Small intestine (tissue), 7 donors: Measurements from ENCODE around the gene ALDH1L1. TPM values are rescaled to one million over a fixed set of nuclear protein-coding genes. Genes with fewer than 3 reads are reported as not detected.

Source experiments
- DNase-seq, 2 donors: peaks; one replicate each; pipeline versions ENCODE4 v3.0.0 to v3.0.0-alpha.2; 2013
- FAIRE-seq: peaks from 2 replicates; lab custom pipeline; 2012; peaks lifted over from hg19 to GRCh38; lab: Jason Lieb, UNC
- H3K27ac ChIP-seq, 3 donors: one replicate each; pipeline ENCODE4 v1.5.1; 2013; ENCODE audit warnings: low read length in 2 of 3, mild to moderate bottlenecking in 2 of 3, control low read depth in 1 of 3, inconsistent platforms in 1 of 3, low read depth in 1 of 3, moderate library complexity in 1 of 3
- H3K27me3 ChIP-seq, 3 donors: one replicate each; pipeline ENCODE4 v1.6.1; 2013; ENCODE audit warnings: low read length in 3 of 3, inconsistent platforms in 1 of 3; ENCODE audit not compliant: control insufficient read depth in 3 of 3, insufficient read depth in 3 of 3
- H3K36me3 ChIP-seq, 3 donors: one replicate each; pipeline ENCODE4 v1.6.1; 2013; ENCODE audit warnings: low read length in 3 of 3, inconsistent platforms in 1 of 3, low read depth in 1 of 3, mild to moderate bottlenecking in 1 of 3, moderate library complexity in 1 of 3; ENCODE audit not compliant: control insufficient read depth in 3 of 3, insufficient read depth in 2 of 3
- H3K4me1 ChIP-seq, 3 donors: one replicate each; pipeline ENCODE4 v1.6.1; 2013; ENCODE audit warnings: low read length in 2 of 3, inconsistent platforms in 1 of 3, low read depth in 1 of 3, mild to moderate bottlenecking in 1 of 3, moderate library complexity in 1 of 3; ENCODE audit not compliant: control insufficient read depth in 3 of 3, insufficient read depth in 2 of 3
- H3K4me3 ChIP-seq, 3 donors: one replicate each; pipeline ENCODE4 v1.5.1; 2013; ENCODE audit warnings: low read length in 3 of 3, control low read depth in 1 of 3, inconsistent platforms in 1 of 3, low read depth in 1 of 3, mild to moderate bottlenecking in 1 of 3, moderate library complexity in 1 of 3
- H3K9me3 ChIP-seq, 2 donors: one replicate each; pipeline ENCODE4 v1.6.1; 2013; ENCODE audit warnings: low read depth in 1 of 2, low read length in 1 of 2; ENCODE audit not compliant: control insufficient read depth in 2 of 2, insufficient read depth in 1 of 2
- WGBS, 3 donors: extraction: QIAGEN DNeasy Blood & Tissue Kit; methylation state at CpG; one replicate each; pipeline ENCODE4 v1.1.7; 2013; 5-methylcytosine and 5-hydroxymethylcytosine counted together
- polyA plus RNA-seq, 4 donors: library from polyadenylated mRNA; stranded (reverse) in 3 of 4; unstranded in 1 of 4; fragments of 200-250 nt in 3 of 4; fragments of 120-200 nt in 1 of 4; gene quantifications; one replicate each; pipeline versions ENCODE4 v1.2.1 to v1.2.3, GENCODE V29; 2013
- donor health status: healthy with polysubstance abuse.
- donor health status: control.
- donor health status: control.
- donor health status: Bipolar disorder and iron deficiency.
- donor health status: healthy.

Gene ALDH1L1
- polyA plus RNA-seq, 4 donors: 0.27 to 58.7 (median 2.5) TPM

- no peak for DNase-seq
Measured at GRCh38 chr3:126107957-126108675, 72.3 kb downstream of the ALDH1L1 start.

GRCh38 chr3:126107203-126107939 is 73.0 kb downstream of the ALDH1L1 start:
- WGBS, 3 donors: 79 to 83% (median 80%) methylated on average over 17 of the region's 17 CpGs
- no peak overlapping the region for H3K27ac ChIP-seq
- H3K4me3 ChIP-seq: no peak overlapping the region
- peaks cover 0 to 90% (median 0%) of the 10 kb centered on the region in 3 donors for H3K36me3 ChIP-seq
- H3K27me3 ChIP-seq: no peaks in the 10 kb centered on the region
- no peaks in the 10 kb centered on the region for H3K4me1 ChIP-seq
- DNase-seq: no peak
- FAIRE-seq: no peak
- no peaks in the 10 kb centered on the region for H3K9me3 ChIP-seq

More at GRCh38 chr3:126107957-126108675, 72.3 kb downstream of the ALDH1L1 start:
- Histone ChIP-seq H3K4me1 (no peaks in the 10 kb centered on the region), H3K27ac (no peak overlapping the region), H3K36me3 (peaks cover 0 to 89% (median 0%) of the 10 kb centered on the region in 3 donors), H3K4me3 (no peak overlapping the region), H3K9me3 (no peaks in the 10 kb centered on the region), H3K27me3 (no peaks in the 10 kb centered on the region)
- 88 to 92% (median 90%) methylated on average over 8 of the region's 8 CpGs for WGBS, 3 donors
- FAIRE-seq: no peak

- no peak for DNase-seq
- 88 to 91% (median 88%) methylated on average over 21 of the region's 21 CpGs for WGBS, 3 donors
- Histone ChIP-seq H3K4me1 (no peaks in the 10 kb centered on the region), H3K4me3 (no peak overlapping the region), H3K27me3 (no peaks in the 10 kb centered on the region), H3K36me3 (peaks cover 0 to 85% (median 0%) of the 10 kb centered on the region in 3 donors), H3K9me3 (no peaks in the 10 kb centered on the region), H3K27ac (no peak overlapping the region)
- no peak for FAIRE-seq
Measured at GRCh38 chr3:126106336-126107202, 73.8 kb downstream of the ALDH1L1 start.

- peaks cover 0 to 85% (median 0%) of the 10 kb centered on the region in 3 donors for H3K36me3 ChIP-seq
- DNase-seq: no peak
- FAIRE-seq: no peak
- H3K4me3 ChIP-seq: no peak overlapping the region
- 86 to 93% (median 92%) methylated on average over 16 of the region's 16 CpGs for WGBS, 3 donors
- no peak overlapping the region for H3K27ac ChIP-seq
- H3K9me3 ChIP-seq: no peaks in the 10 kb centered on the region
- H3K4me1 ChIP-seq: no peaks in the 10 kb centered on the region
- H3K27me3 ChIP-seq: no peaks in the 10 kb centered on the region
Measured at GRCh38 chr3:126105691-126106187, 74.6 kb downstream of the ALDH1L1 start.

- H3K36me3 ChIP-seq: peaks cover 0 to 80% (median 0%) of the 10 kb centered on the region in 3 donors
- no peak for DNase-seq
- no peaks in the 10 kb centered on the region for H3K4me1 ChIP-seq
Measured at GRCh38 chr3:126104742-126105605, 75.4 kb downstream of the ALDH1L1 start.

GRCh38 chr3:126104028-126104635 is 76.3 kb downstream of the ALDH1L1 start:
- peaks cover 0 to 73% (median 0%) of the 10 kb centered on the region in 3 donors for H3K36me3 ChIP-seq
- no peaks in the 10 kb centered on the region for H3K27me3 ChIP-seq
- H3K27ac ChIP-seq: no peak overlapping the region
- no peaks in the 10 kb centered on the region for H3K4me1 ChIP-seq
- no peak for DNase-seq
- 72 to 87% (median 83%) methylated on average over 7 of the region's 7 CpGs for WGBS, 3 donors
- FAIRE-seq: no peak
- no peaks in the 10 kb centered on the region for H3K9me3 ChIP-seq
- H3K4me3 ChIP-seq: no peak overlapping the region

More at GRCh38 chr3:126104742-126105605, 75.4 kb downstream of the ALDH1L1 start:
- no peaks in the 10 kb centered on the region for H3K9me3 ChIP-seq
- no peak overlapping the region for H3K27ac ChIP-seq
- H3K27me3 ChIP-seq: no peaks in the 10 kb centered on the region
- WGBS, 3 donors: 88 to 91% (median 89%) methylated on average over 12 to 15 of the region's 15 CpGs
- no peak overlapping the region for H3K4me3 ChIP-seq
- FAIRE-seq: no peak
